ENCODE measurements around the gene ARHGAP36.

The ARHGAP36 gene

DNA sequence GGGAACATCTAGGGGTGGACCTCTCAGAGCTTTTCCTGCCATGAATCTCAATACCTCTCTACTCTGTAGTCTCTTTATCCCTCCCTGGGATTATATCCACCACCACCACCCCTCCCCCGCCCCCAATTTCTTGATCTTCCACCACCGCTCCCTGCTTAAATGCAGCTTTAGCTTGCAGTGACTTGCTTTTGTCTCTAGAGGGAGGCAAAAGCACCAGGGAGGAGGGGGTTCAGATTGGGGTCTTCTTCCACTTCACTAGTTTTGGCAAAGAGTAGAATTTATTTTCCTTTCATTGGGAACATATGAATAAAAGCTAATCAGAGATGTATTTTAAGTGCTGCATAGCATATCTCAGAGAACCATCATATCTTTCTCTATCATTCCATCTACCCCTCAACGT, 5.5 kb downstream of the ARHGAP36 start:
- H2AFZ ChIP-seq (ENCODE audit: low read depth, low read length, severe bottlenecking): no peak overlapping the region
- no peak overlapping the region for H3K4me2 ChIP-seq (ENCODE audit: low read depth, low read length, poor library complexity, severe bottlenecking)
- H3K9me3 ChIP-seq (ENCODE audit: insufficient read depth, low read length): no peaks in the 10 kb centered on the region
- no peaks in the 10 kb centered on the region for H4K20me1 ChIP-seq (ENCODE audit: low read depth, low read length)
- H3K4me3 ChIP-seq (ENCODE audit: insufficient read depth, low read length, poor library complexity, severe bottlenecking): no peak overlapping the region
- no peaks in the 10 kb centered on the region for H3F3A ChIP-seq (ENCODE audit: insufficient read depth)
- no peaks in the 10 kb centered on the region for H3K9me2 ChIP-seq (replicated peaks; ENCODE audit: insufficient read depth, low read length)
- H3K27me3 ChIP-seq (ENCODE audit: low read length): no peaks in the 10 kb centered on the region
- H3K79me2 ChIP-seq (ENCODE audit: insufficient read depth, low read length): no peaks in the 10 kb centered on the region
- no peak overlapping the region for H3K9ac ChIP-seq (ENCODE audit: low read length)
- H3K27ac ChIP-seq (ENCODE audit: low read depth, low read length): no peak overlapping the region
- TF ChIP-seq EZH2phosphoT487 (conservative IDR thresholded peaks at IDR 0.05; ENCODE audit: low read length): no peak
- TF ChIP-seq, protein P1, sequence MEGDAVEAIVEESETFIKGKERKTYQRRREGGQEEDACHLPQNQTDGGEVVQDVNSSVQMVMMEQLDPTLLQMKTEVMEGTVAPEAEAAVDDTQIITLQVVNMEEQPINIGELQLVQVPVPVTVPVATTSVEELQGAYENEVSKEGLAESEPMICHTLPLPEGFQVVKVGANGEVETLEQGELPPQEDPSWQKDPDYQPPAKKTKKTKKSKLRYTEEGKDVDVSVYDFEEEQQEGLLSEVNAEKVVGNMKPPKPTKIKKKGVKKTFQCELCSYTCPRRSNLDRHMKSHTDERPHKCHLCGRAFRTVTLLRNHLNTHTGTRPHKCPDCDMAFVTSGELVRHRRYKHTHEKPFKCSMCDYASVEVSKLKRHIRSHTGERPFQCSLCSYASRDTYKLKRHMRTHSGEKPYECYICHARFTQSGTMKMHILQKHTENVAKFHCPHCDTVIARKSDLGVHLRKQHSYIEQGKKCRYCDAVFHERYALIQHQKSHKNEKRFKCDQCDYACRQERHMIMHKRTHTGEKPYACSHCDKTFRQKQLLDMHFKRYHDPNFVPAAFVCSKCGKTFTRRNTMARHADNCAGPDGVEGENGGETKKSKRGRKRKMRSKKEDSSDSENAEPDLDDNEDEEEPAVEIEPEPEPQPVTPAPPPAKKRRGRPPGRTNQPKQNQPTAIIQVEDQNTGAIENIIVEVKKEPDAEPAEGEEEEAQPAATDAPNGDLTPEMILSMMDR (IDR thresholded peaks at IDR 0.05; ENCODE audit: insufficient read depth, low read length, poor library complexity, severe bottlenecking): no peak
- H3K36me3 ChIP-seq (ENCODE audit: low read length): no peaks in the 10 kb centered on the region

- no peaks in the 10 kb centered on the region for H3K9me2 ChIP-seq (replicated peaks; ENCODE audit: insufficient read depth, low read length)
- H3K9ac ChIP-seq (ENCODE audit: low read length): no peak overlapping the region
- no peaks in the 10 kb centered on the region for H3K36me3 ChIP-seq (ENCODE audit: low read length)
- no peak for TF ChIP-seq EZH2phosphoT487 (conservative IDR thresholded peaks at IDR 0.05; ENCODE audit: low read length)
- TF ChIP-seq, protein P1 (IDR thresholded peaks at IDR 0.05; ENCODE audit: insufficient read depth, low read length, poor library complexity, severe bottlenecking): no peak
- H4K20me1 ChIP-seq (ENCODE audit: low read depth, low read length): no peaks in the 10 kb centered on the region
- no peaks in the 10 kb centered on the region for H3K27me3 ChIP-seq (ENCODE audit: low read length)
- no peak overlapping the region for H3K4me3 ChIP-seq (ENCODE audit: insufficient read depth, low read length, poor library complexity, severe bottlenecking)
- H2AFZ ChIP-seq (ENCODE audit: low read depth, low read length, severe bottlenecking): no peak overlapping the region
- H3K79me2 ChIP-seq (ENCODE audit: insufficient read depth, low read length): no peaks in the 10 kb centered on the region
- H3F3A ChIP-seq (ENCODE audit: insufficient read depth): no peaks in the 10 kb centered on the region
- H3K9me3 ChIP-seq (ENCODE audit: insufficient read depth, low read length): no peaks in the 10 kb centered on the region
- H3K27ac ChIP-seq (ENCODE audit: low read depth, low read length): no peak overlapping the region
- no peak overlapping the region for H3K4me2 ChIP-seq (ENCODE audit: low read depth, low read length, poor library complexity, severe bottlenecking)
These were observed 8.1 kb downstream of the ARHGAP36 start for GRCh38 chrX:131066237-131066636.

DNA sequence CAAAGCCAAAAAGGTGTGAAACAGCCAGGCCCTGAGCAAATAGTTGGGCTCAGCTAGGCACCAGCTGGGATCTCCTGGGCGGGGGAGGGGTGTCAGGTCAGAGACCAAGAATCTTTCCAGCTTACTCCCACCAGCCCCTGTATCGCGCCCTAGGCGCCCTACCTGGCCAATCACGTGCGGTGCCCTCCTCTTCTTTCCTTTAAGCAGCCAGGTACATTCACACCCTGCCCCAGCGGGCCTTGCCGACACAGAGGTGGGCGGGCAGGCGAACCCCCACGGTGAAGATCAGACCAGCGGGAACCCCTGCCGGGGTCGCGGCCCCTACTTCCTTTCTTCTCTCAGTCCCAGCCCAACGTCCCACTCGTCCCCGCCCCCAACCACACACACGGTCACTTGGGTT, 9.1 kb downstream of the ARHGAP36 start:
- no peaks in the 10 kb centered on the region for H3K27me3 ChIP-seq (ENCODE audit: low read length)
- H4K20me1 ChIP-seq (ENCODE audit: low read depth, low read length): no peaks in the 10 kb centered on the region
- no peak overlapping the region for H3K27ac ChIP-seq (ENCODE audit: low read depth, low read length)
- no peak overlapping the region for H3K4me2 ChIP-seq (ENCODE audit: low read depth, low read length, poor library complexity, severe bottlenecking)
- no peak overlapping the region for H3K4me3 ChIP-seq (ENCODE audit: insufficient read depth, low read length, poor library complexity, severe bottlenecking)
- no peak overlapping the region for H3K9ac ChIP-seq (ENCODE audit: low read length)
- H3K36me3 ChIP-seq (ENCODE audit: low read length): no peaks in the 10 kb centered on the region
- H2AFZ ChIP-seq (ENCODE audit: low read depth, low read length, severe bottlenecking): no peak overlapping the region
- H3K9me3 ChIP-seq (ENCODE audit: insufficient read depth, low read length): no peaks in the 10 kb centered on the region
- no peaks in the 10 kb centered on the region for H3F3A ChIP-seq (ENCODE audit: insufficient read depth)
- no peaks in the 10 kb centered on the region for H3K9me2 ChIP-seq (replicated peaks; ENCODE audit: insufficient read depth, low read length)
- H3K79me2 ChIP-seq (ENCODE audit: insufficient read depth, low read length): no peaks in the 10 kb centered on the region
- TF ChIP-seq, protein P1 (IDR thresholded peaks at IDR 0.05; ENCODE audit: insufficient read depth, low read length, poor library complexity, severe bottlenecking): no peak
- no peak for TF ChIP-seq EZH2phosphoT487 (conservative IDR thresholded peaks at IDR 0.05; ENCODE audit: low read length)
